Measurements from ENCODE around the gene MN1. TPM values are rescaled to one million over a fixed set of nuclear protein-coding genes. Genes with fewer than 3 reads are reported as not detected.

The MN1 gene
- total RNA-seq, 2 experiments from 2014 or later, result 0.06 TPM

GRCh38 chr22:27835446-27835845, 33.9 kb upstream of the MN1 start:
- no peaks in the 10 kb centered on the region for H3K27me3 Mint-ChIP-seq

DNA sequence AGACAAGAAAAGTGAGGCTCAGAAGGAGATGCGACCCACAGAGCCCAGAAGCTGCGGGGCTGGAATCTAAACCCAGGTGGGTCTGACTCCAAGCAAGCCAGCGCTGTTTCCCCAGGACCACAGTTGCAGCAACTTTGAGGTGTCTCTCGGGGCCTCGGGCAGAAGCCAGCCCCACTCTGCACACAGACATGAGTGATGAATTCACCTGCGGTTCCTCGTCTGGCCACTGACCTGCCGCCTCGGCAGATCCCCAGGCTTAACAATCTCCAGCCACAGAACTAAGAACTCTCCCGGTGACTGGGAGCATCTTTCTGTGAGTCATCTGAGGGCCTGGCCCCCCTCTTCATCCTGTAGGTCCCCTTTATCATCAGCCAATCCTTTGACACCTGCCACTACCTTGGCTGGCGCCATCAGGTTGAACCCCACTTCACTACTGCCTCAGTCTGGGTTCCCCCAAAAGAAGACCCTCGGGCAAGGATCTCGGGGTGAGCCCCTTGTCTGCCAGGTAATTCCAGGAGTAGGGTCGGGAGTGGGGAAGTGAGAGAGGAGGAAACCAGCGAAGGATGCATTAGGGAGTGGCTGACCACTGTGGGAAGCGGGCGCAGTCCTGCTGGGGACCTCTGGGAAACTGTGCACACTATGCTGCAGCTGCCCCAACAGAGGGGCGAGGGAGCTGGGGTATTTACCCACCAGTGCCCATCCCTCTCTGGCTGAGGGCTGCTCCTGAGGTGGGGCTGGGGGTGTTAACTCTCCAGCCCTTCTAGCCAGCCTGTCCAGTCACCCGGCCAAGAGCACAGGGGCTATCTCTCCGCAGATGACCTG, 33.0 kb upstream of the MN1 start:
- no peak overlapping the region for H3K27ac Mint-ChIP-seq
- no peaks in the 10 kb centered on the region for H3K27me3 Mint-ChIP-seq
- H3K36me3 Mint-ChIP-seq, result peaks cover 14% of the 10 kb centered on the region
- DNase-seq, result no peak
- H3K4me1 Mint-ChIP-seq, result peaks cover 12% of the 10 kb centered on the region
- no peak overlapping the region for H3K4me3 Mint-ChIP-seq
- H3K9me3 Mint-ChIP-seq, result peaks cover 11% of the 10 kb centered on the region

More at GRCh38 chr22:27835446-27835845, 33.9 kb upstream of the MN1 start:
- H3K9me3 Mint-ChIP-seq, result peaks cover 11% of the 10 kb centered on the region
- no peak for DNase-seq
- no peak overlapping the region for H3K27ac Mint-ChIP-seq
- H3K4me1 Mint-ChIP-seq, result peaks cover 12% of the 10 kb centered on the region
- peaks cover 19% of the 10 kb centered on the region for H3K36me3 Mint-ChIP-seq
- H3K4me3 Mint-ChIP-seq, result no peak overlapping the region

- Mint-ChIP-seq H3K4me3 (no peak overlapping the region), H3K9me3 (peaks cover 10% of the 10 kb centered on the region), H3K27ac (no peak overlapping the region), H3K4me1 (peaks cover 12% of the 10 kb centered on the region), H3K27me3 (no peaks in the 10 kb centered on the region), H3K36me3 (peaks cover 11% of the 10 kb centered on the region)
- DNase-seq, result no peak
These were observed 32.2 kb upstream of the MN1 start for GRCh38 chr22:27833803-27834202.

GRCh38 chr22:27832606-27833005, 31.1 kb upstream of the MN1 start:
- H3K27ac Mint-ChIP-seq, result no peak overlapping the region
- no peaks in the 10 kb centered on the region for H3K27me3 Mint-ChIP-seq
- peaks cover 6% of the 10 kb centered on the region for H3K36me3 Mint-ChIP-seq
- DNase-seq, result no peak
- H3K4me3 Mint-ChIP-seq, result no peak overlapping the region
- H3K4me1 Mint-ChIP-seq, result peaks cover 12% of the 10 kb centered on the region
- H3K9me3 Mint-ChIP-seq, result peaks cover 5% of the 10 kb centered on the region

DNA sequence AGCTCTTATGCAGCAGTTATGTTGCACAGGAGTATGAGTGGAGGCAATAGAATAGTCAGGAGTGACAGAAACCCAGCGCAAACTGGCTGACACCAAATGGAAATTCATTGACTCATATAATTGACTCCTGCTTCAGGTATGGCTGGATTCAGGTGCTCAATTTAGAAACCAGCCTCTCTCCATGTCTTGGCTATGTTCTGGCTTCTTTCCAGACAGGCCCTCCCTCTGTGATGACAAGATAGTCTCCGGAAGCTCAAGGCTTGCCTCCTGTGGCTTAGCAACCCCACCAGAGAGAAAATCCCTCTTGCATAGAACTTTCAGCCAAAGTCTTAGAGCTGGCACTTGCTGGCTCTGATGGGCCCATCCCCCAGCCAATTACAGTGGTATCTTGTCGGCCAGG, 28.1 kb upstream of the MN1 start:
- Mint-ChIP-seq H3K4me3 (no peak overlapping the region), H3K9me3 (no peaks in the 10 kb centered on the region), H3K36me3 (no peaks in the 10 kb centered on the region), H3K4me1 (peaks cover 12% of the 10 kb centered on the region), H3K27me3 (no peaks in the 10 kb centered on the region), H3K27ac (no peak overlapping the region)
- no peak for DNase-seq

- DNase-seq, result no peak
- Mint-ChIP-seq H3K36me3 (no peaks in the 10 kb centered on the region), H3K4me3 (no peak overlapping the region), H3K4me1 (peaks cover 12% of the 10 kb centered on the region), H3K9me3 (no peaks in the 10 kb centered on the region), H3K27ac (no peak overlapping the region), H3K27me3 (no peaks in the 10 kb centered on the region)
These were observed 26.3 kb upstream of the MN1 start for GRCh38 chr22:27827604-27828587.

- H3K27ac Mint-ChIP-seq, result no peak overlapping the region
- H3K27me3 Mint-ChIP-seq, result no peaks in the 10 kb centered on the region
- H3K9me3 Mint-ChIP-seq, result no peaks in the 10 kb centered on the region
- no peaks in the 10 kb centered on the region for H3K36me3 Mint-ChIP-seq
- DNase-seq, result peak; percentile 22
- H3K4me3 Mint-ChIP-seq, result no peak overlapping the region
- no peaks in the 10 kb centered on the region for H3K4me1 Mint-ChIP-seq
These were observed 23.6 kb upstream of the MN1 start for GRCh38 chr22:27825174-27825573.

GRCh38 chr22:27823221-27823620, 21.7 kb upstream of the MN1 start:
- H3K27ac Mint-ChIP-seq, result no peak overlapping the region

DNA sequence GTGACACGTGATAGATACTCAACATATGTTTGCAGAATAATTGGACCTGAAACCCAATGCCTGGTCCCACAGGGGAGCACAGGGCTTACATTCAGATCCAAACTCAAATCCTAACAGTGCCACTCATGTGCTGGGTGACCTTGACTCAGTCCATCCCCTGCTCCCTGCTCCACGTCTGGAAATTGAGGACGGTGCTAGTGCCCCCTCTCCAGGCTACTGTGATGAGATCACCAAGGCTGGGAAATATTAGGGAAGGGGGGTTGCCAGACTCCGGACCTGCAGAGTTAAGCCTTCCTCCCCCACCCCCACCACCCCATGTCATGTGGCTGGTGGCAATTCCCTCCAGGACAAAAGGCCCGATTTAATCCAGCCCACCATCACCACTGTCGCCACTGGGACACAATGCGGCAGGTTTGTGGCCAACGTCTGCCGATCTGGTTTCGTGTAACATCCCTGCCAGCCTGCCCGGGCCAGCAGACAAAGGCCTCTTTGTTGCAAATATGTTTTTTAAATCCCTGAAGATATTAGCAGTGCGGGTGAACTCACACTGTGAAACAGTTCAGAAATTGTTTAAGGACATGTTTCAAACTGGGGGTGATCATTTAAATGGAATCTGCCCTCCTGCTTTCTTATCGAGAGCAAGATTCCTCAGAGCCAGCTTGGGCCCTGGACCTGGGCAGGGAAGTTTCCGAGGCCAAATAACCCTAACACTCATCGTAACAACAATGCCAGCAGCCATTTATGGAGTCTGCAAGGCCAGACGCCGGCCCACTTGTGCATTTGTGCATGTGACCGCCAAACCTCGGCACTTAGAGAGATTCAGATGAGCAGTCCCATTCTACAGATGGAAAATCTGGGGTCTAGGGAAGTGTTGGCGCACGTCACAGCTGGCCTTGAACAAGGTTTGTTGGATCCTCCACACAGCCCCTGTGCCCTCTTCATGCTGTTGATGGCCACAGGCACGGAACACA, 19.6 kb upstream of the MN1 start:
- Mint-ChIP-seq H3K4me1 (no peaks in the 10 kb centered on the region), H3K36me3 (no peaks in the 10 kb centered on the region), H3K27me3 (peaks cover 8% of the 10 kb centered on the region), H3K4me3 (no peak overlapping the region), H3K9me3 (no peaks in the 10 kb centered on the region), H3K27ac (no peak overlapping the region)
- no peak for DNase-seq

More at GRCh38 chr22:27823221-27823620, 21.7 kb upstream of the MN1 start:
- DNase-seq, result no peak
- Mint-ChIP-seq H3K9me3 (no peaks in the 10 kb centered on the region), H3K4me3 (no peak overlapping the region), H3K36me3 (no peaks in the 10 kb centered on the region), H3K27me3 (no peaks in the 10 kb centered on the region), H3K4me1 (no peaks in the 10 kb centered on the region)

- Mint-ChIP-seq H3K27me3 (peaks cover 8% of the 10 kb centered on the region), H3K36me3 (no peaks in the 10 kb centered on the region), H3K4me3 (no peak overlapping the region), H3K4me1 (no peaks in the 10 kb centered on the region), H3K27ac (no peak overlapping the region), H3K9me3 (no peaks in the 10 kb centered on the region)
- DNase-seq, result no peak
These were observed 15.0 kb upstream of the MN1 start for GRCh38 chr22:27816552-27816951.

GRCh38 chr22:27815826-27816530, 14.4 kb upstream of the MN1 start:
- DNase-seq, result no peak
- no peaks in the 10 kb centered on the region for H3K9me3 Mint-ChIP-seq
- no peaks in the 10 kb centered on the region for H3K4me1 Mint-ChIP-seq
- no peaks in the 10 kb centered on the region for H3K36me3 Mint-ChIP-seq
- no peak overlapping the region for H3K27ac Mint-ChIP-seq
- H3K27me3 Mint-ChIP-seq, result peaks cover 8% of the 10 kb centered on the region
- no peak overlapping the region for H3K4me3 Mint-ChIP-seq

DNA sequence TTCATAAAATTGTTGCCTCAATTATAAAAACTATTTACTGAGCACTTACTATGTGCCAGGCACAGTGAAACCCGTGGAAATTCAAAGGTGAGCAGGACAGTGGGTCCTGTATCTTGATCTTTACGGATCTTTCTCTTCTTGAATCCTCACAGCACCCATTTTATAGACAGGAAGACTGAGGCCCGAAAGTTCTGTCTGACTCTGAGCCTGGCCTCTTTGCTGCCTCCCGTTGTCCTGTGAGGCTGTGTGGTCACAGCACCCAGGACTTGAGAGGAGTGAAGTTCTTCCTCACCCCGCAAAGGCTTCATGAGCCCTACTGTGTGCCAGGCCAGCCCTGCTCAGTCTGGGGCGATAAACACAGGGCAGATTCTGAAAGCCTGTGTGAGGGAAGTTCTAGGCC, 13.4 kb upstream of the MN1 start:
- H3K9me3 Mint-ChIP-seq, result no peaks in the 10 kb centered on the region
- no peaks in the 10 kb centered on the region for H3K4me1 Mint-ChIP-seq
- H3K4me3 Mint-ChIP-seq, result no peak overlapping the region

DNA sequence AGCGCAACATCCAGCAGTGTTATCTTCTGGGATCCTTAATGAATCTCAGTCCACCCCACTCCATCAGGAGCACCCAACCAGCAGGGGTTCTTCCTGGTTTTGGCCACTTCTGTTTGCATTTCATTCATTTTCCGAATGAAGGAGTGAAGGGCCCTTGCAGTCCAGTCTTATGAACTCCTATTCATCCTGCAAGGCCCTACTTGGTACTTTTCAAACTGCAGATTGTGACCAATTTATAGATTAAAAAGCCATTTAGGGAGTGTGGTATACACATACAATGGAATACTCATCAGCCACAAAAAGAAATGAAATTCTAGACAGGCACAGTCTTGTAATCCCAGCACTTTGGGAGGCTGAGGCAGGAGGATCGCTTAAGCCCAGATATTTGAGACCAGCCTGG, 10.2 kb upstream of the MN1 start:
- no peak overlapping the region for H3K4me3 Mint-ChIP-seq
- H3K4me1 Mint-ChIP-seq, result no peaks in the 10 kb centered on the region
- no peak overlapping the region for H3K27ac Mint-ChIP-seq
- H3K36me3 Mint-ChIP-seq, result no peaks in the 10 kb centered on the region
- no peak for DNase-seq
- peaks cover 15% of the 10 kb centered on the region for H3K27me3 Mint-ChIP-seq
- H3K9me3 Mint-ChIP-seq, result no peaks in the 10 kb centered on the region

More for the DNA sequence above, 13.4 kb upstream of the MN1 start:
- no peak overlapping the region for H3K27ac Mint-ChIP-seq
- DNase-seq, result no peak
- peaks cover 8% of the 10 kb centered on the region for H3K27me3 Mint-ChIP-seq
- H3K36me3 Mint-ChIP-seq, result no peaks in the 10 kb centered on the region

GRCh38 chr22:27810609-27811151, 9.1 kb upstream of the MN1 start:
- no peaks in the 10 kb centered on the region for H3K9me3 Mint-ChIP-seq

More at GRCh38 chr22:27810609-27811151, 9.1 kb upstream of the MN1 start:
- Mint-ChIP-seq H3K27me3 (peaks cover 13% of the 10 kb centered on the region), H3K4me3 (no peak overlapping the region), H3K27ac (no peak overlapping the region), H3K36me3 (no peaks in the 10 kb centered on the region), H3K4me1 (no peaks in the 10 kb centered on the region)
- no peak for DNase-seq

All from activated naive CD8-positive, alpha-beta T cell treated with anti-CD3 and anti-CD28 coated beads for 36 hours (primary cell).